ENCODE results near the gene HPS1. TPM values are rescaled to one million over a fixed set of nuclear protein-coding genes. Genes with fewer than 3 reads are reported as not detected.

Gene HPS1
- total and polyA plus RNA-seq, 8 donors, result 24.6 to 38.7 (median 29.4) TPM

DNA sequence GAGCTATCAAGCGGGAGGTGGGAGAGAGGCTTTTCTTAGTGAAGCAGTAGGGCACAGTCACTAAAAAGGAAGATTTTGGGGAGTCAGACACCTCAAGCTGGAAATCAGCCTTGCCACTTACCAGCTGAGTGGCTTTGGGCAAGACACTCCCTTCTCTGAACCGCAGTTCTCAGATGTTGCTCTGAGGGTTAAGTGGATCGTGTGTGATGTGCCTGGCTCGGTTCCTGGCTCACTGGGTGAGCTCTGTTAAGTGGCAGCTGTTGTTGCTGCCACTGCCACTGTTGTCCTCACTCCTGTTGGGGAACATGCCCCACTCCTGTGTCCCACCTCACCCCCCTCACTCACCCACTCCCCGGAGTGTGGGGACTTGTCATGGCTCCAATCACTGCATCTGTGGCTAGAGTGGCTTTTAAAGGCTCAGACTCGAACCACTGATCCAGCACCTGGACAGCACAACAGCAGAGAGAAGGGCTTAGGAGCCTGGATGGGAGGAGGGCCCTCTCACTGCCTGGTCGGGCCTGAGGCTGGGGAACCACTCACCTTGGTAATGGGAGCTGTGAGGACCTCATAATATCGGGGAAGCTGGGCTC, 51.8 kb downstream of the HPS1 start:
- H3K9me3 ChIP-seq, result no peaks in the 10 kb centered on the region
- ATAC-seq, result no peak
- H3K27me3 ChIP-seq, result no peaks in the 10 kb centered on the region
- no peaks in the 10 kb centered on the region for H3K4me1 ChIP-seq
- no peaks in the 10 kb centered on the region for H3K36me3 ChIP-seq
- no peak for DNase-seq
- intact Hi-C loops (cut with DNase I), result no loop called here
- H3K4me3 ChIP-seq, result no peak overlapping the region
- TF ChIP-seq, protein P1, sequence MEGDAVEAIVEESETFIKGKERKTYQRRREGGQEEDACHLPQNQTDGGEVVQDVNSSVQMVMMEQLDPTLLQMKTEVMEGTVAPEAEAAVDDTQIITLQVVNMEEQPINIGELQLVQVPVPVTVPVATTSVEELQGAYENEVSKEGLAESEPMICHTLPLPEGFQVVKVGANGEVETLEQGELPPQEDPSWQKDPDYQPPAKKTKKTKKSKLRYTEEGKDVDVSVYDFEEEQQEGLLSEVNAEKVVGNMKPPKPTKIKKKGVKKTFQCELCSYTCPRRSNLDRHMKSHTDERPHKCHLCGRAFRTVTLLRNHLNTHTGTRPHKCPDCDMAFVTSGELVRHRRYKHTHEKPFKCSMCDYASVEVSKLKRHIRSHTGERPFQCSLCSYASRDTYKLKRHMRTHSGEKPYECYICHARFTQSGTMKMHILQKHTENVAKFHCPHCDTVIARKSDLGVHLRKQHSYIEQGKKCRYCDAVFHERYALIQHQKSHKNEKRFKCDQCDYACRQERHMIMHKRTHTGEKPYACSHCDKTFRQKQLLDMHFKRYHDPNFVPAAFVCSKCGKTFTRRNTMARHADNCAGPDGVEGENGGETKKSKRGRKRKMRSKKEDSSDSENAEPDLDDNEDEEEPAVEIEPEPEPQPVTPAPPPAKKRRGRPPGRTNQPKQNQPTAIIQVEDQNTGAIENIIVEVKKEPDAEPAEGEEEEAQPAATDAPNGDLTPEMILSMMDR (IDR thresholded peaks at IDR 0.05), result no peak
- no peak for FAIRE-seq
- 80 to 83% methylated on average over 8 of the region's 8 CpGs for WGBS, 2 donors
- H3K27ac ChIP-seq, result no peak overlapping the region

DNA sequence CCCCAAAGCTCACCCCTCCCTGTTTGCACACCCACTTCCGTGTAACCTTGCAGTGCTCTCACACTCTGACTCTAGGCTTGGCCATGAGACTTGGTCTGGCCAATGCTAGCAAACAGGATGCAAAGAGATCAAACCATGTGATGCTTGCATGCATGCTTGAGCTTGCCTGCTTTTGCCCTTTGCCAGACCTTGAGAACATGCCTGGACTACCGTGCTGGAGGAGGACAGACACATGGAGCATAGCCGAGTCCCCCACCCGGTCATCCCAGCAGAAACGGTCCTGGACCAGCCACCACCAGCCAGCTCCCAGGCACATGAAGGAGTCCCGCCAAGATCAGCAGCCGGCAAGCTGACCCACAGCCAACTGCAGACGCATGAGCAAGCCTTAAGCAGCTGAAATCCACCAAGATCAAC, 55.1 kb downstream of the HPS1 start:
- Histone ChIP-seq H3K27ac (no peak overlapping the region), H3K4me3 (no peak overlapping the region), H3K9me3 (no peaks in the 10 kb centered on the region), H3K27me3 (no peaks in the 10 kb centered on the region), H3K4me1 (no peaks in the 10 kb centered on the region), H3K36me3 (no peaks in the 10 kb centered on the region)
- WGBS, 2 donors, result 67 to 83% methylated on average over 8 of the region's 8 CpGs
- DNase-seq, result no peak
- FAIRE-seq, result no peak
- ATAC-seq, result peak in 3 of 4 donors; percentile 19 to 43 (median 26)
- intact Hi-C loops (cut with DNase I), result no loop called here
- TF ChIP-seq, protein P1 (IDR thresholded peaks at IDR 0.05), result no peak

DNA sequence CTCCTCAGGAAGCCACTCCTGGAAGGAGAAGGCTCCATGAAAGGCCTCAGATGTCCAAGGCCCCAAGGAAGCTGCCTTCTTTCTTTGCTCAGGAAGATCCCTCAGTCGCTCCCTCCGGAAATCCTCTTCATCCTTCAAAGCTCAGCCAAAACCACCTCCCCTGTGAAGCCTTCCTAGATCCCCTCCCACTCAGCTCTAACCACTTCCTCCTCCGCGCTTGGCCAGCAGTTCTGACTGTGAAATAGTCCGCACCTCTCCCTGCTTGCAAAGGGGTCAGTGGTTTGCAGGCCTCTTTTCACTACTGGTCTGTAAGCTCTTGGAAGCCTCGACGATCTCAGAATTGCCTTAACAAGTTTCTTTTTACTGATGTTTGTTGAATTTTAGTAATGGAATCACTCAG, 55.7 kb downstream of the HPS1 start:
- no peak overlapping the region for H3K27ac ChIP-seq
- no peaks in the 10 kb centered on the region for H3K4me1 ChIP-seq
- H3K9me3 ChIP-seq, result no peaks in the 10 kb centered on the region
- DNase-seq (no peak), ATAC-seq (peak in 1 of 4 donors; percentile 36), FAIRE-seq (no peak)
- TF ChIP-seq, protein P1 (IDR thresholded peaks at IDR 0.05), result no peak
- intact Hi-C loops (cut with DNase I), result no loop called here
- H3K4me3 ChIP-seq, result no peak overlapping the region
- no peaks in the 10 kb centered on the region for H3K36me3 ChIP-seq
- WGBS, 2 donors, result 78 to 84% methylated on average over 7 of the region's 7 CpGs
- H3K27me3 ChIP-seq, result no peaks in the 10 kb centered on the region

DNA sequence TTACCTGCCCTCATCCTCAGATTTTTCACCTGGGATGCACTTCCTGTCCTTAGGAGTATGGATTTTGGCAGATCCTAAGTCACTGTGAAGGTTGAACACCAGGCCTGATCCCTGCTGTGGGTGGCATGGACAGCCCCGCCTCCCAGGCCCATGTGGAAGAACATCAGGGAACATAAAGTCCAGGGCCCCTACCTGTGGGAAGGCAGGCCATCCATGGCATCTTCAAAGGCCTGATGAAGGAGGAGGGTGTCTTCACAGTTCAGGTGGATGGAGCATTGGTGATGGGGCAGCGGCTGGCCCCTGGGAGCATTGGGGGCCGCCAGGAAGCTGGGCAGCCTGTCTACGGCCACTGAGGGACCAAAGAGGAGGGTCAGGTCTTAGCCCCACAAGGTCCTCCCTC, 56.3 kb downstream of the HPS1 start:
- no peak overlapping the region for H3K4me3 ChIP-seq
- ATAC-seq (no peak), FAIRE-seq (no peak), DNase-seq (no peak)
- intact Hi-C loops (cut with DNase I), result no loop called here
- H3K36me3 ChIP-seq, result no peaks in the 10 kb centered on the region
- no peak overlapping the region for H3K27ac ChIP-seq
- no peaks in the 10 kb centered on the region for H3K4me1 ChIP-seq
- no peaks in the 10 kb centered on the region for H3K9me3 ChIP-seq
- H3K27me3 ChIP-seq, result no peaks in the 10 kb centered on the region
- TF ChIP-seq, protein P1 (IDR thresholded peaks at IDR 0.05), result no peak
- WGBS, 2 donors, result 76 to 83% methylated on average over 4 of the region's 4 CpGs

DNA sequence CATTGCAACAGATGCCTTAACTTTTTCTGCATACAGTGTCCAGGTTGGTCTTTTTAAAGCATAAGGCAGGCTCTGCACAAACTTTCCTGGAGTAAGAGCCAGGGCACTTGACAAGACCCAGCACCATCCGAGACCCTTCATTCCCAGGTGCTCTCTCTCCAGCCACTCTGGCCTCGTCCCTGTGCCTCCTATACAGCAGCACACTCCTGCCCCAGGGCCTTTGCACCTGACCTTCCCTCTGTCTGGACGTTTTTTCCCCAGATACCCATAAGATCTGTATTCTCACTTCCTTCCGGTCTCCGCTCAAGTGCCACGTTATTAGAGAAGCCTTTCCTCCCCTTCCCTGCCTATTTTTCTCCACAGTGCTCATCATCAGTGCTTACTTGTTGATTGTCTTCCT, 57.3 kb downstream of the HPS1 start:
- ATAC-seq (no peak), FAIRE-seq (no peak), DNase-seq (no peak)
- intact Hi-C loops (cut with DNase I), result no loop called here
- Histone ChIP-seq H3K4me3 (no peak overlapping the region), H3K4me1 (no peaks in the 10 kb centered on the region), H3K9me3 (no peaks in the 10 kb centered on the region), H3K27ac (no peak overlapping the region), H3K27me3 (no peaks in the 10 kb centered on the region), H3K36me3 (no peaks in the 10 kb centered on the region)
- TF ChIP-seq, protein P1 (IDR thresholded peaks at IDR 0.05), result no peak
- 72 to 78% methylated on average over 6 of the region's 6 CpGs for WGBS, 2 donors

Data from pancreas (tissue), 10 donors.